ENCODE measurements around the gene PTGES3L. TPM values are rescaled to one million over a fixed set of nuclear protein-coding genes. Genes with fewer than 3 reads are reported as not detected.
"Not testable (repeated sequence)": the region's sequence is repeated elsewhere in the genome, so short reads cannot be mapped to it uniquely, and the experiment has no call there.

PTGES3L gene
- total RNA-seq, 1 donor from 2014 or later, result 2.0 TPM

GRCh38 chr17:42997984-42998938 lies 18.4 kb upstream of the PTGES3L start, which contains the start of gene RPL27:
RPL27 (plus strand) TSS chr17:42998419; CDS start chr17:42998751, 332 bp downstream.
- intact Hi-C loops (cut with micrococcal nuclease), result loop anchor here (1.0 to 2.0 kb wide), 13 partner anchors 8 to 486 kb away; partner anchors contain the start of genes AARSD1, BECN1, BRCA1 and IFI35
- peak; percentile 95 for ATAC-seq (ENCODE audit: low read depth)
- peak within 1 kb of the TSS; percentile 98 for H3K4me3 Mint-ChIP-seq

DNA sequence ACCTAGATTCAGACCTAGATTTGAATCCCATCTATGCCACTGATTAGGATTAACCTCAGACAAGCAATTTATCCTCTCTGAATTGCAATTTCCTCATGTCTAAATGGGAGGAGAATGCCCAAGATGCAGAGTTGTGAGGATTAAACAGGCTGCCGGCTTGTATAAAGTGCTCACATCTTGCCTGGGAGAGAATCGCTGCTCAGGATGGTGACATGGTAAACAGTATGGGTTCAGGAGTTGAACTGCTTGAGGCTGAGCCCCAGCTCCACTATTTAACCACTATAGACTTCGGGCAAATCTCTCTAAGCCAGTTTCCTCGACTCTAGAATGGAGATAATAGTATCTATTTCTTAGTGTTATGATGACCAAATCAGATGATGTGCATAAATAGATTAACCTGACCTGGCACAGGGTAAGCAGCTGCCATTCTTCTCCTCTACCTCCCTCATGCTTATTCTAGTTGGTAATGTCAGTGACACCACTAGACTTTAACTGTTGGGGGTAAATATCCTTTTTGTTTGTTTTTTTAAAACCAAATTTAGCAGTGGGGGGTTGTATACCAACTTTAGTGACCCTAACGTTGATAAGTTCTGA lies 17.6 kb upstream of the PTGES3L start:
- no peak for TF ChIP-seq CTCF (IDR thresholded peaks at IDR 0.05)
- no peaks in the 10 kb centered on the region for H3K27me3 Mint-ChIP-seq
- H3K27ac Mint-ChIP-seq, result peak overlapping the region; percentile 97
- H3K9me3 Mint-ChIP-seq, result no peaks in the 10 kb centered on the region
- ChIA-PET CTCF (interaction anchor here (0.9 to 2.5 kb wide), 22 partner anchors 9 to 419 kb away, joined by 3 to 19 read pairs (median 6); partner anchors contain the start of genes AARSD1, BECN1, IFI35 and NBR1), POLR2A (interaction anchor here (0.5 to 4.4 kb wide), 43 partner anchors 9 to 1282 kb away, joined by 3 to 124 read pairs (median 7); partner anchors contain the start of genes AARSD1, AOC2, BECN1 and BRCA1)
- ATAC-seq (ENCODE audit: low read depth), result no peak
- peak overlapping the region; percentile 98 for H3K4me3 Mint-ChIP-seq
- peaks cover 61% of the 10 kb centered on the region for H3K36me3 Mint-ChIP-seq (ENCODE audit: low read depth)
- H3K4me1 Mint-ChIP-seq, result peaks cover 31% of the 10 kb centered on the region
- intact Hi-C loops (cut with micrococcal nuclease), result no loop called here
- DNase-seq, result no peak

More at GRCh38 chr17:42997984-42998938, 18.4 kb upstream of the PTGES3L start, which contains the start of gene RPL27:
- POLR2A ChIA-PET, result interaction anchor here (0.5 to 4.4 kb wide), 50 partner anchors 8 to 980 kb away, joined by 3 to 124 read pairs (median 6); partner anchors contain the start of genes AARSD1, AOC2, BECN1 and BRCA1
- DNase-seq, result peak; percentile 95
- peaks cover 31% of the 10 kb centered on the region for H3K4me1 Mint-ChIP-seq
- H3K27ac Mint-ChIP-seq, result peak within 1 kb of the TSS; percentile 97
- CTCF ChIA-PET, result interaction anchor here (0.7 to 2.5 kb wide), 23 partner anchors 8 to 420 kb away, joined by 3 to 19 read pairs (median 6); partner anchors contain the start of genes AARSD1, BECN1, IFI35 and NBR1
- no peaks in the 10 kb centered on the region for H3K27me3 Mint-ChIP-seq
- peaks cover 60% of the 10 kb centered on the region for H3K36me3 Mint-ChIP-seq (ENCODE audit: low read depth)
- no peaks in the 10 kb centered on the region for H3K9me3 Mint-ChIP-seq
- peak; percentile 78 for TF ChIP-seq CTCF (IDR thresholded peaks at IDR 0.05)

DNA sequence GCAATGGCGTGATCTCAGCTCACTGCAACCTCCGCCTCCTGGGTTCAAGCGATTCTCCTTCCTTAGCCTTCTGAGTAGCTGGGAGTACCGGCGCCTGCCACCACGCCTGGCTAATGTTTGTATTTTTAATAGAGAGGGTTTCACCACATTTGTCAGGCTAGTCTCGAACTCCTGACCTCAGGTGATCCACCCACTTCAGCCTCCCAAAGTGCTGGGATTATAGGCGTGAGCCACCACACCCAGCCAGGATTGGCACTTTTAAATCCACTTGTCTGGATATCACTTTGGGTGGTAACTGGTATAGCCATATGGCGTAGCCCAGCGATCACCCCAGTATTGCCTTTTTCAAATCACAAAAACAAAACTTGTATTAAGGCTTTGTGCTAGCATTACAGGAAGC lies 14.0 kb upstream of the PTGES3L start:
- DNase-seq; H3K4me3 Mint-ChIP-seq; H3K27ac Mint-ChIP-seq; POLR2A ChIA-PET; CTCF ChIA-PET; H3K9me3 Mint-ChIP-seq; intact Hi-C loops (cut with micrococcal nuclease); H3K27me3 Mint-ChIP-seq; ATAC-seq (ENCODE audit: low read depth): not testable (repeated sequence)
- H3K36me3 Mint-ChIP-seq (ENCODE audit: low read depth), result peaks cover 65% of the 10 kb centered on the region
- peaks cover 37% of the 10 kb centered on the region for H3K4me1 Mint-ChIP-seq

GRCh38 chr17:42992872-42993271 lies 13.0 kb upstream of the PTGES3L start:
- no peak overlapping the region for H3K4me3 Mint-ChIP-seq
- H3K27me3 Mint-ChIP-seq, result no peaks in the 10 kb centered on the region
- intact Hi-C loops (cut with micrococcal nuclease), result no loop called here
- ChIA-PET CTCF (no interaction called here), POLR2A (interaction anchor here (0.5 to 0.6 kb wide), 3 partner anchors 13 to 571 kb away, joined by 3 to 4 read pairs (median 4); partner anchors contain the start of gene PTGES3L)
- peaks cover 68% of the 10 kb centered on the region for H3K36me3 Mint-ChIP-seq (ENCODE audit: low read depth)
- TF ChIP-seq CTCF (IDR thresholded peaks at IDR 0.05), result no peak
- no peak overlapping the region for H3K27ac Mint-ChIP-seq
- ATAC-seq (ENCODE audit: low read depth) (no peak), DNase-seq (no peak)
- H3K9me3 Mint-ChIP-seq, result no peaks in the 10 kb centered on the region
- H3K4me1 Mint-ChIP-seq, result peaks cover 32% of the 10 kb centered on the region

DNA sequence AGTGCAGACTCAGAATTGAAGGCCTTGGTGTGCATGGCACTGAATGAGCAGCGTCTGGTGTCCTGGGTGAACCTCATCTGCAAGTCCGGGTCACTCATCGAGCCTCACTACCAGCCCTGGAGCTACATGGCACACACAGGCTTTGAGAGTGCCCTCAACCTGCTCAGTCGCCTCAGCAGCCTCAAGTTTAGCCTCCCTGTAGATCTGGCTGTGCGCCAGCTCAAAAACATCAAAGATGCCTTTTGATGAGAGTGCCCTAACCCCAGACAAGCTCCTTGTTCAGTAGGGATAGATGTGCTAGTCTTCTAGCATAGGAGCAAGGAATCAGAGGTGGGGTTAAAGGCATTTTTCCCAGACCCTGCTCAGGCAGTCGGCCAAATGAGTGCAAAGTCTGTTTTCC lies 11.6 kb upstream of the PTGES3L start:
- DNase-seq (no peak), ATAC-seq (ENCODE audit: low read depth) (no peak)
- intact Hi-C loops (cut with micrococcal nuclease), result no loop called here
- ChIA-PET CTCF (no interaction called here), POLR2A (interaction anchor here (1.0 kb wide), 1 partner anchor 10 kb away, joined by 3 read pairs; no protein-coding TSS in a partner anchor)
- no peak for TF ChIP-seq CTCF (IDR thresholded peaks at IDR 0.05)
- no peaks in the 10 kb centered on the region for H3K27me3 Mint-ChIP-seq
- H3K9me3 Mint-ChIP-seq, result no peaks in the 10 kb centered on the region
- H3K4me1 Mint-ChIP-seq, result peaks cover 29% of the 10 kb centered on the region
- H3K36me3 Mint-ChIP-seq (ENCODE audit: low read depth), result peaks cover 79% of the 10 kb centered on the region
- H3K27ac Mint-ChIP-seq, result no peak overlapping the region
- no peak overlapping the region for H3K4me3 Mint-ChIP-seq
